Activated CD4-positive, CD25-positive, alpha-beta regulatory T cell (primary cell): ENCODE measurements around the gene HEBP2.
"Not testable (repeated sequence)": the region's sequence is repeated elsewhere in the genome, so short reads cannot be mapped to it uniquely, and the experiment has no call there.

ENCODE experiments used
- DNase-seq, 4 experiments: peaks; one replicate each; lab custom pipeline; 2025; lab: John Stamatoyannopoulos, UW

HEBP2 gene

GRCh38 chr6:138424004-138424904 lies 20.2 kb downstream of the HEBP2 start:
- no peak for DNase-seq

DNA sequence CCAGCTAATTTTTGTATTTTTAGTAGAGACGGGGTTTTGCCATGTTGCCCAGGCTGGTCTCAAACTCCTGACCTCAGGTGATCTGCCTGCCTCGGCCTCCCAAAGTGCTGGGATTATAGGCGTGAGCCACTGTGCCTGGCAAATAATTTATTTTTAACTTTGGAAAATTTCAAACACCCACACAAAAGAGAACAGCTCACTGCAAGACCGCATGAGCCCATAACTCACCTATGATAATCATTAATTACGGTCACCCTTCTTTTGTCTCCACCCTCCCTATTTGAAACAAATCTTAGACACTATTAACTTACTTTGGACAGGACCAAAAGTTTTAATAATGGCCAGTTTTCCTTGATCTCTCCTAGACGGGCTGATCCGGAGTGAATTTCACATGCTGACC lies 21.2 kb downstream of the HEBP2 start:
- not testable (repeated sequence) for DNase-seq

DNA sequence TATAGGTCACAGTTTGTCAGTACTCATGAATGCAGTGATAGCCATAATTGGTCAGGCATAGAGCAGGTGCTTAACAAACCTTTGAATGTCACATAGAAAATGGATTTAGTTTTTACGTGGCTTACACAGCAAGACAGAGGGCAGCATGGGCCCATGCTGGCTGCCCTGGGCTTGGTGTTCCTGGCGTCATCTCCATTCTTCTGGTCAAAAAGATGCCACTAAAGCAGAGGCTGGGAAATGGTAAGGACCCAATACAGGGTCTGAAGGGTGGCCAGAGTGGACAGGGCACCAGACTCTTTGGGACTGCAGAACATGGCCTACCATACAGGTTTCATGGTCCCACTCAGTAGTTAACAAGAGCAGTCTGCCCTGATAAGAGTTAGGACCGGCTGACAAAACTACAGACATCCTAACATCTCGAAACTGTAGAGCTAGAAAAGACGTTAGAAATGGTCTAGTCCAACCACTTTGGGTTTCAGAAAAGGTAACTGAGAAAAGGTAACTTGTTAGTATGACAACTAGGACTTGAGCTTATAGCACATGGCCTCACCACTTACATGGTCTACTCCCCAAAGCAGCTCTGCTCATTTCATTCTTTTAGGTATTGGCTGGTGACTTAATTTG lies 22.6 kb downstream of the HEBP2 start:
- no peak for DNase-seq

GRCh38 chr6:138427701-138428100 lies 23.7 kb downstream of the HEBP2 start:
- no peak for DNase-seq

DNA sequence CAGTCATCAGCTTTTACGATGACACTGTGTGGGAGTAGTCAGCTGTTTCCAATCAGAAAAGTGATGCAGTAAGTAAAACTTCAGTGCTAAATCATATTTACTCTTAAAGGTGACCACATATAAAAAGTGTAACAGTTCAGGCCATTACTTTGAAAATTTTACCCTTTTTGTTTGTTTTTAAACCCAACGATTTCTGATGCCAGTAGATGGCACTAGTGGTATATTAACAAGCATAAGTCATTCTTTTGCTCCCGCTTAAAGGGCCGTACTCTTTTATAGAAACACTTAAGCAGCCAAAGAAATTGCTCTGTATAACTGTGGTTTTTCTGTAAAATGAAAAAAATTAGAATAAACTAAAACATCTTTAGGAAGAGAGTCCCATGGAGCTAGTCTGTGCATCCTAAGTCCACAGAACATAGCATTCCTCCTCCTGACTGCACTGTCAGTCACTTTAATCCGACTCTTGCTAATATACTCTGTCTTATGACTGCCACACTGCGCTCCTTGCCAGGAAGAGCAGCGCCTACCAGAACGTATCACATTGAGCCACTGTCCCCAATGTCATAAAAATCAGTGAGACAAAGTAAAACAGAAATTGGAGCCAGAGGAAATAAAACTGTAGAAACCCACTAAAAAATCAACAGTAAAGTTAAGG lies 25.0 kb downstream of the HEBP2 start:
- no peak for DNase-seq

DNA sequence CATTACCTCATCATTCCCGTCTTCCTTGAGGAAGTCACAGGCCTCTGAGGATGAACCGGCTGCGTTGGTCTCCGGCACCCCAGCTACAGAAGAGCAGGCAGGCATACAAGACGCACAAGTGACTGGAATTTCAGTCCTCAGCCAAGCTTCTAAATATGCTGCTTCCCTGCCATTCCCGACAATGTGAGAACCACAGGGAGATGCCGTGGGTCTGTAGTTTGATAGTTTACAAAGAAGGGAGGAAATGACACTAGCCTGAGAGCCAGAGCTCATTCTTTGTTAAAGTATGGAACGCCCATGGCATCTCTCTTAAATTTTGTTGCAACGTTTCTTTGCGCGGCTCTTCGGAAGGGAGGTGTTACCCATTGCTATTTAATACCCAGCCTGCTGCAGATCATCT lies 25.7 kb downstream of the HEBP2 start:
- DNase-seq = no peak

DNA sequence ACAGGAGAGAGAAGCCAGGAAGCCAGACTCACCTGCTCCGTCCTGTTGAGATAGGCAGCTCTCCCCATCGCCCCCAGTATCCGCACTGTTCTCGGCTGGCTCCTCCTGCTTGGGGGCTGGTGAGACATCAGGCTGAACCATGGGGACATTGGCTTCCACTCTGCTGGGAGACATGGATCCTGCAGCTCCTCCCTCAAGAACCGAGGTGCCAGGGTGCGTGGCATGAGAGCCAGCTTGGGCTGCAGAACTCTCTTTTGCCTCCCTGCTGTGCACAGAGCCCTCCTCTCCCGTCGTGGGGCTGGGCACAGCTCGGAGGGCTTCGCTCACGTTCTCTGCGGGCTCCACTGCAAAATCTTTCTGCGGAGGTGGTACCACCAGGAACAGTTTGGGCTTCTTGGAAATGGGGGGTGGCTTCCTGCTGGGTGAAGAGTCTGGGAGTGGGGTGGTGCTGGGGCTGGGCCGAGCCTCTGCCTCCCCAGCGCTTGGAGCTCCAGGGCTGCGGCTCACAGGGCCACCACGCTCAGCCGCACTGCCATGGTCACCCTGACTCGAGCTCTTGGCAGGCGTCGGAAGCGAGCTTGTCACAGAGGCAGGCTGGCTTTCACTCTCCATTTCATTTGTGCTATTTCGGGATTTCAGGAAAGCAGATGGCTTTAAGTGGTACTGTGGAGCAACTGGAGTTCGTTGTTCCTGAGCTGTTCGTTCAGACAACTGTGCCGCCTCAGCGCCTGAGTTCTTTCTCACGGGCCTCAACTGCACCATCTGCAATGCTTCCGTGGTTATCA lies 26.5 kb downstream of the HEBP2 start:
- no peak for DNase-seq

GRCh38 chr6:138431256-138432062 lies 27.4 kb downstream of the HEBP2 start:
- DNase-seq = no peak

DNA sequence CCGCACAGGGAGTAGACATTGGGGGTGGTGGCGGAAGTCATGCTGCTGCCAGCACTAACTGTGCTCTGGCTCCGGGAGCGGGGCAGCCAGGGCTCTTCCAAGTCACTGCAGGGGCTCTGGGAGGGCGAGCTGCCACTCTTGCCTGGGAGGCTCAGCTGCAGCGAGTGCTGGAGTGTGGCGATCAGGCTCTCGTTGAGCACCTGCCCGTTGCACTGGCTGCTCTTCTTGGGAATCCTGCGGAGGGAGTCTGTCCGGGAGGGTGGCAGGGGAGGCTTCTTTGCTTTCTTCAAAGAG lies 28.0 kb downstream of the HEBP2 start:
- DNase-seq = no peak

DNA sequence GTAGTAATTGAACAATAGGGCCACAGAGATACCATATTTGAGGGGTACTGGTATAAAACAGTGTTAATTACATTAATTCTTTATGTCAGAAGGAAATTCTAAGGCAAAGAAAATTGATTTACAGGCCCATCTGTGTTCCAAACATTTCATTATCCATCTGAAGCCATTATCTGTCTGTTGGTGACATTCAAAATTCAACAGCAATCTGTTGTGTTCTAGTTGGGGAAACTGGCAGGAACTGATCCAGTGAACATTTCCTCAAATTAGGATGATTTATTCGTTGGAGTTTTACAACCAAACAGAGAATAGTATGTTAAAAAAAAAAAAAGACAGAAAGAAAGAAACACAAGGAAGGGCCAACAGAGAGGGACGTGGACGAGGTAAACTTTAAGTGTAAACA lies 30.1 kb downstream of the HEBP2 start:
- no peak for DNase-seq

- DNase-seq = no peak
These were observed 30.9 kb downstream of the HEBP2 start for GRCh38 chr6:138434925-138435324.

DNA sequence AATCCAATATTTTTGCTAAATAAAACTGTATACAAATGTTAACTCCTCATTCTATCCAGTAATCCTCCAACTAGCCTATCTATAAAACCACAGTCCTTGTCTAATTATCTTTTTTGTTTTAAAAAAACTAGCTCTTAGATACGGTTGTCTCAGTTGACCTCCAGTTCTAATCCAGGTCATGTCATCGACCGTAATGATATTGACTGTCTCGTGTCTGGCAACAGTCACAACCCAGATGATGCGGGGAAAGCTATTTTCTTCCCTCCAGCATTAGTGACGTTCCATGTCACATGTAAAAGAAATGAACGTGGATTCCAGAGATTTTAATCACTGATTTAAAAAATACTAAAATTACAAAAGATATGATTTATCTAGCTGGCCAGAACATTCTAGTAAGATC lies 35.5 kb downstream of the HEBP2 start:
- no peak for DNase-seq

- no peak for DNase-seq
These were observed 36.3 kb downstream of the HEBP2 start for GRCh38 chr6:138440296-138440695.

DNA sequence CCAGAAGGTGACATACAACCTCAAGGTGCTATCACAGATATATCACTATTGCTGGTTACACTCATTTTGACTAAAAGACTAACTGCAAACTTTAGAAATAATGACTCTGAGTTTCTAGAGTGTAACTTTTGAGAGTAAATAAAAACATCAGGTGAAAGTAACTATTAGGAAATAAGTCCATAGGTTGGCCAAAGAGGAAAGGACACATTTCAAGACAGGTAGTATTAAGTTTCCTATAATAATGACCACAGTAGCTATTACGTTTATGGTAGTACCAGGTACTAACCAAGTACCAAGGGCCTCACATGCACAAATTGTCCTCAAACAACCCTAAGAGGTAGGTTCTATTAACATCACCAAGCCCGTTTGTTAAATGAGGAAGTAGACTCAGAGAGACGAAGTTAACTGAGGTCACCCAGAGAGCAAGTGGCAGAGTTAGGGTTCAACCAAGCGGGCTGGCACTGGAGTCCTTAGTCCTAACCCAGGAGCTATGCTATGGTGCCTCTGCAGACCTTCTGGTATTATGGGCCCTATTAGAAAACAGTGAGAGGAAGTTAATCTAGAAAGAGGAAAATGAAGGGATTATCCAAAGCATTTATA lies 36.8 kb downstream of the HEBP2 start:
- DNase-seq = no peak

- no peak for DNase-seq
These were observed 37.9 kb downstream of the HEBP2 start for GRCh38 chr6:138441965-138442364.

- no peak for DNase-seq
These were observed 38.6 kb downstream of the HEBP2 start for GRCh38 chr6:138442663-138443062.

DNA sequence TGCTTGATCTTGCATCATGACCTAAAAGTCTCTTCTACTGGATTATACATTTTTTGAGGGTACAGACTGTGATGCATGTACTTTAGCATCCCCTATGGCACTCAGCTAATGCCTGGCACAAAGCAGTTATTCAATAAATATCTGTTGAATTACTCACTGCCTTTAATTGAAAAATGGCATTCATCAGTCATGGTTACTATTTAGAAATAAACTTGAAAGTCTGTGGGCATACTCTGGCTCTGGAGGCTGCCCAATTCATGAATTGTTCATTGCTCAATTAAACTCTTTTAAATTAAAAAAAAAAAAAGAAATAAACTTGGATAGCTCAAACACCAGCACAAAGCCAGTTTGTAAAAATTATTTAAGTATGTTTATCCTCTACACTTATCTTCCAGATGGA lies 40.0 kb downstream of the HEBP2 start:
- DNase-seq = no peak

- DNase-seq = no peak
These were observed 42.8 kb downstream of the HEBP2 start for GRCh38 chr6:138446821-138447220.

DNA sequence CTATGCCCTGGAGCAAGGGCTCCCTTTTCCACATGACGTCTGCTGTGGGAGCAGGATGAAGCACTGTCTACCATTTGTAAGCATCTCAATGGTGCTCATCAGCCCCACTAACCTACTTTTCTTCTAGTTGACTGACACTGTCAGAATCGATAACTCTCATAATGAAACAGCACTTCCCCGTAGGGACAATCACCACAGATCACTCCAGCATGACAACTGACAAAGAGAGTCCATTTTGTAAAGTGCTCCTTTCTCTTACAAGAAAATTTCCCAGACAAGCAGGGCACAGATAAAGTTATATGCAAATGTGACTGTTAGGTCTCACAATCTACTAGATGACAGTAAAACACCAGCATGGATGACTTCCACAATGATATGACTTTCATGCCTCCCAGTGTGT lies 46.4 kb downstream of the HEBP2 start:
- DNase-seq = no peak

GRCh38 chr6:138451043-138451442 lies 47.0 kb downstream of the HEBP2 start:
- no peak for DNase-seq
